MM.1S (cell line): Measurements from ENCODE around the gene IYD.

Source experiments
- DNase-seq: peaks from one replicate; pipeline ENCODE4 v3.0.0-alpha.2; 2015
- H2AFZ ChIP-seq: fragments of 300-600 bp; sonication (generic); 2 replicates; pipeline ENCODE4 v1.6.0; 2016; ENCODE audit warnings: antibody characterized with exemption, low read length
- H3F3A ChIP-seq: fragments of 300-600 bp; sonication (generic); 2 replicates; pipeline ENCODE4 v1.6.1; 2016; ENCODE audit warnings: mild to moderate bottlenecking, antibody characterized with exemption, low read length, moderate library complexity, mixed read lengths; ENCODE audit not compliant: insufficient read depth
- H3K27ac ChIP-seq: fragments of 300-600 bp; sonication (generic); 2 replicates; pipeline ENCODE4 v1.5.1; 2016; ENCODE audit warnings: mild to moderate bottlenecking, low read length
- H3K27me3 ChIP-seq: fragments of 300-600 bp; sonication (generic); replicated peaks from 2 replicates; pipeline ENCODE4 v1.6.0; 2016; ENCODE audit warnings: low read length; ENCODE audit not compliant: insufficient read depth
- H3K36me3 ChIP-seq: fragments of 300-600 bp; sonication (generic); replicated peaks from 2 replicates; pipeline ENCODE4 v1.6.1; 2016; ENCODE audit warnings: mild to moderate bottlenecking, low read length, mixed read lengths; ENCODE audit not compliant: insufficient read depth
- H3K4me1 ChIP-seq: fragments of 300-600 bp; sonication (generic); 2 replicates; pipeline ENCODE4 v1.6.1; 2016; ENCODE audit warnings: low read length, mixed read lengths
- H3K4me2 ChIP-seq: fragments of 300-600 bp; sonication (generic); 2 replicates; pipeline ENCODE4 v1.6.0; 2016; ENCODE audit warnings: low read depth, low read length
- H3K4me3 ChIP-seq: fragments of 300-600 bp; sonication (generic); 2 replicates; pipeline ENCODE4 v1.5.1; 2016; ENCODE audit warnings: low read length, mixed read lengths
- H3K79me2 ChIP-seq: fragments of 300-600 bp; sonication (generic); 2 replicates; pipeline ENCODE4 v1.6.1; 2016; ENCODE audit warnings: mixed run types, low read length, mixed read lengths
- H3K9ac ChIP-seq: fragments of 300-600 bp; sonication (generic); 2 replicates; pipeline ENCODE4 v1.6.1; 2016; ENCODE audit warnings: low read length, mixed read lengths
- H3K9me2 ChIP-seq: fragments of 300-600 bp; sonication (generic); replicated peaks from 2 replicates; pipeline ENCODE4 v1.6.1; 2016; ENCODE audit warnings: mild to moderate bottlenecking, low read length, mixed read lengths; ENCODE audit not compliant: insufficient read depth
- H3K9me3 ChIP-seq: fragments of 300-600 bp; sonication (generic); replicated peaks from 2 replicates; pipeline ENCODE4 v1.6.1; 2016; ENCODE audit warnings: mild to moderate bottlenecking, low read length, mixed read lengths; ENCODE audit not compliant: insufficient read depth
- H4K20me1 ChIP-seq: fragments of 300-600 bp; sonication (generic); 2 replicates; pipeline ENCODE4 v1.6.1; 2016; ENCODE audit warnings: mild to moderate bottlenecking, low read length, moderate library complexity, mixed read lengths; ENCODE audit not compliant: insufficient read depth
- EZH2 ChIP-seq: fragments of 300-600 bp; sonication (generic); optimal IDR thresholded peaks from 2 replicates; pipeline ENCODE3; 2017; ENCODE audit warnings: low read depth, mild to moderate bottlenecking, antibody characterized with exemption, low read length, mixed read lengths
- EZH2phosphoT487 ChIP-seq: fragments of 300-600 bp; sonication (generic); IDR thresholded peaks from 2 replicates; pipeline ENCODE4 v1.6.1; 2018; ENCODE audit warnings: antibody characterized with exemption, low read length
- TF ChIP-seq, protein P1 (sequence below): fragments of 300-600 bp; sonication (generic); IDR thresholded peaks from 2 replicates; pipeline ENCODE4 v1.5.1; 2016; ENCODE audit warnings: antibody characterized with exemption, low read length, mixed read lengths

The IYD gene

DNA sequence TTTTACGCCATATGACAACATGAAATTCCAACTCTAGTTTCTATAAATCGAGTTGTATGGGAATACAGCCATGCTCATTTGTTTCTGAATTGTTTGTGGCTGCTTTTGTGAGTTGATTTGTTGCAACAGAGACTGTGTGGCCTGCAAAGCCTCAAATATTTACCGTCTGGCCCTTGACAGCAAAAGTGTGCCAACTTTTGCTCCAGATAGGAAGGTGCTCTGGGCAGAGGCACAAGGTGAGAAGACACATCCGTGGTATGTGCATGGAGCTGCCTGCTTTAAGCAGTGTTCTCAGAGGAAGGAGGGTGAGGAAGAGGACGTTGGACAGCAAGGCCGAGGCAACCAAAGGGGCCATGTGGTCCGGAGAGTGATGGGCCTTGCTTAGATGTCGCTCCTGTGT lies 57.4 kb downstream of the IYD start:
- H3K27me3 ChIP-seq: no peaks in the 10 kb centered on the region
- no peaks in the 10 kb centered on the region for H4K20me1 ChIP-seq
- H3K79me2 ChIP-seq: no peaks in the 10 kb centered on the region
- H3K9ac ChIP-seq: no peak overlapping the region
- DNase-seq: no peak
- no peaks in the 10 kb centered on the region for H3K9me3 ChIP-seq
- no peaks in the 10 kb centered on the region for H3K36me3 ChIP-seq
- TF ChIP-seq EZH2: no peak
- no peak for TF ChIP-seq EZH2phosphoT487
- no peaks in the 10 kb centered on the region for H3K9me2 ChIP-seq
- no peak overlapping the region for H3K27ac ChIP-seq
- H3K4me3 ChIP-seq: no peak overlapping the region
- H2AFZ ChIP-seq: no peak overlapping the region
- H3F3A ChIP-seq: no peaks in the 10 kb centered on the region
- no peaks in the 10 kb centered on the region for H3K4me1 ChIP-seq
- H3K4me2 ChIP-seq: no peak overlapping the region

DNA sequence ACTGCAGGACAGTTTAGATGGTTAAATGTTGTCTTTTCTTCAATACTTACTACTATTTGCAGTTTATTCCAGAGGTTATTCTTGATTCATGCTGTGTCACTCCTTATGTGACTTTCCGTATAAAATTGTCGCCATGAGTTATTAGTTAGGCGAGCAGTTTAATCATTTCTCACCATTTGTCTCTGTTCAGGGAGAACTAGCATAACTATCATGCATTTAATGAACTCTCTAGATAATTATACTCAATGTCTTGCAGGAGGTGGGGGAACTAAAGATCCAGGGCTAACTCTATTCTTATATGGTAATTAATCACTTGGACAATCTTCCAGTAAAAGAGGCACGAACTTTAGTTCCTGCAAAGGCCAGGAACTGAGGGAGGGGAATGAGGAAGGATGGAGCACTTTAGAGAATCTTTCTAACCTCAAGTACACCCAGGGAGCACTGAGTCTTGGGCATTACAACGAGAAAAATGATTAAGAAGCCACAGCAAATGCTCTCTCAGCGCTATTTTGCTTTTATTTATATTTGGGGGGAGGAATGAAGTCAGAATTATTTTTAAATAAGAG lies 58.3 kb downstream of the IYD start:
- H2AFZ ChIP-seq: no peak overlapping the region
- H3K9me2 ChIP-seq: no peaks in the 10 kb centered on the region
- no peaks in the 10 kb centered on the region for H3K4me1 ChIP-seq
- DNase-seq: no peak
- no peaks in the 10 kb centered on the region for H3K9me3 ChIP-seq
- no peak overlapping the region for H3K9ac ChIP-seq
- H3K79me2 ChIP-seq: no peaks in the 10 kb centered on the region
- H3K4me2 ChIP-seq: no peak overlapping the region
- TF ChIP-seq, protein P1, sequence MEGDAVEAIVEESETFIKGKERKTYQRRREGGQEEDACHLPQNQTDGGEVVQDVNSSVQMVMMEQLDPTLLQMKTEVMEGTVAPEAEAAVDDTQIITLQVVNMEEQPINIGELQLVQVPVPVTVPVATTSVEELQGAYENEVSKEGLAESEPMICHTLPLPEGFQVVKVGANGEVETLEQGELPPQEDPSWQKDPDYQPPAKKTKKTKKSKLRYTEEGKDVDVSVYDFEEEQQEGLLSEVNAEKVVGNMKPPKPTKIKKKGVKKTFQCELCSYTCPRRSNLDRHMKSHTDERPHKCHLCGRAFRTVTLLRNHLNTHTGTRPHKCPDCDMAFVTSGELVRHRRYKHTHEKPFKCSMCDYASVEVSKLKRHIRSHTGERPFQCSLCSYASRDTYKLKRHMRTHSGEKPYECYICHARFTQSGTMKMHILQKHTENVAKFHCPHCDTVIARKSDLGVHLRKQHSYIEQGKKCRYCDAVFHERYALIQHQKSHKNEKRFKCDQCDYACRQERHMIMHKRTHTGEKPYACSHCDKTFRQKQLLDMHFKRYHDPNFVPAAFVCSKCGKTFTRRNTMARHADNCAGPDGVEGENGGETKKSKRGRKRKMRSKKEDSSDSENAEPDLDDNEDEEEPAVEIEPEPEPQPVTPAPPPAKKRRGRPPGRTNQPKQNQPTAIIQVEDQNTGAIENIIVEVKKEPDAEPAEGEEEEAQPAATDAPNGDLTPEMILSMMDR: no peak
- TF ChIP-seq EZH2phosphoT487: no peak
- no peak for TF ChIP-seq EZH2
- H4K20me1 ChIP-seq: no peaks in the 10 kb centered on the region
- H3F3A ChIP-seq: no peaks in the 10 kb centered on the region
- H3K4me3 ChIP-seq: no peak overlapping the region
- no peaks in the 10 kb centered on the region for H3K36me3 ChIP-seq
- no peaks in the 10 kb centered on the region for H3K27me3 ChIP-seq
- no peak overlapping the region for H3K27ac ChIP-seq

DNA sequence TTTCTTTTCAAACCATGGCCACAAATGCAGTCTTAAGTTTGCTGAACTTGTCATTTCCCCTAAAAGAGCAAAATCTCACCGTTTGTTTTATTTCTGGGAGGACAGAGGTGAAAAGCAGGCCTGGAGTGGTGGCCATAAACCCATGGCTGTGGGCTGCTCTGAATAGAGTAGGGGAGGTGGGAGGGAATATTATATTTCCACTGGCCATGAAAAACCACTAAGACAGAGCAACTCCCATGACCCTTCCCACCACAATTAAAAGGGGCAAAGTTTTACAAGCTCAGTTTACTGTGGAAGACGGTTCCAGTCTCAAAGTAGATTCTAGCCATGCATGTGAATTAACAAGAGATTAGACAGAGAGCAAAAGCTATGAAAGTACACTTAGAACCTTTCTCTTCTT lies 59.0 kb downstream of the IYD start:
- no peaks in the 10 kb centered on the region for H3K27me3 ChIP-seq
- no peaks in the 10 kb centered on the region for H3F3A ChIP-seq
- H2AFZ ChIP-seq: no peak overlapping the region
- TF ChIP-seq EZH2phosphoT487 (no peak), EZH2 (no peak)
- TF ChIP-seq, protein P1: no peak
- H3K79me2 ChIP-seq: no peaks in the 10 kb centered on the region
- no peaks in the 10 kb centered on the region for H3K36me3 ChIP-seq
- H3K9me2 ChIP-seq: no peaks in the 10 kb centered on the region
- H3K9me3 ChIP-seq: no peaks in the 10 kb centered on the region
- no peak overlapping the region for H3K4me2 ChIP-seq
- no peak overlapping the region for H3K27ac ChIP-seq
- no peak overlapping the region for H3K9ac ChIP-seq
- no peaks in the 10 kb centered on the region for H4K20me1 ChIP-seq
- DNase-seq: no peak
- no peaks in the 10 kb centered on the region for H3K4me1 ChIP-seq
- H3K4me3 ChIP-seq: no peak overlapping the region

DNA sequence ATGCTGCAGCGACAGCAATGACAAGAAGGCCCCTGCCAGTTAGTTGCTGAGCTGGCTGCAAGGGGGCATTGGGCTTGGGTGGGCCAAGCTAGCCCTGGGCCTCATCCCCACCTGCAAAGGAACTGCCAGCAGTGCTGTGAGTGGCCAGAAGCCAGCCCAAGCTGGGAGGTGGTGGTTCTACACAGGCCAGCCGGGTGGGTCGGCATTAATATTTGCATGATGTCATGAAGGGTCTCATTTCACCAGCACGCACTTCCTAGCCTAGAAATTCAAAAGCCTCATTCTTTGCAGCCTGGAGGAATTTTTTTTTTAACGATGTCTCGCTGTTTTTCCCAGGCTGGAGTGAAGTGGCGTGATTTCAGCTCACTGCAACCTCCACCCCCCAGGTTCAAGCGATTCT lies 62.0 kb downstream of the IYD start:
- H3K9me3 ChIP-seq: no peaks in the 10 kb centered on the region
- no peaks in the 10 kb centered on the region for H3K79me2 ChIP-seq
- no peak for TF ChIP-seq EZH2
- TF ChIP-seq, protein P1: no peak
- TF ChIP-seq EZH2phosphoT487: no peak
- H3F3A ChIP-seq: no peaks in the 10 kb centered on the region
- no peak overlapping the region for H3K27ac ChIP-seq
- no peaks in the 10 kb centered on the region for H3K27me3 ChIP-seq
- no peak overlapping the region for H3K4me2 ChIP-seq
- no peak overlapping the region for H2AFZ ChIP-seq
- no peaks in the 10 kb centered on the region for H3K36me3 ChIP-seq
- no peak overlapping the region for H3K9ac ChIP-seq
- no peak overlapping the region for H3K4me3 ChIP-seq
- no peaks in the 10 kb centered on the region for H3K9me2 ChIP-seq
- DNase-seq: no peak
- H4K20me1 ChIP-seq: no peaks in the 10 kb centered on the region
- no peaks in the 10 kb centered on the region for H3K4me1 ChIP-seq
